Fibroblast of lung (primary cell): ENCODE data around the gene RIPPLY2. TPM values are rescaled to one million over a fixed set of nuclear protein-coding genes. Genes with fewer than 3 reads are reported as not detected.

Source experiments
- DNase-seq, 2 donors: peaks; one replicate each; pipeline versions ENCODE4 v3.0.0 to v3.0.0-alpha.2; 2010; ENCODE audit warnings: low read depth in 2 of 2
- H2AFZ ChIP-seq: 2 replicates; pipeline ENCODE4 v1.5.1; 2012; ENCODE audit warnings: low read length, control low read depth, inconsistent platforms
- H3K27ac ChIP-seq: 2 replicates; pipeline ENCODE4 v1.5.1; 2011; ENCODE audit warnings: low read length, control low read depth; ENCODE audit not compliant: insufficient read depth
- H3K27me3 ChIP-seq: 2 replicates; pipeline ENCODE4 v1.5.1; 2011; ENCODE audit warnings: mild to moderate bottlenecking, low read length; ENCODE audit not compliant: control insufficient read depth, insufficient read depth
- H3K36me3 ChIP-seq: 2 replicates; pipeline ENCODE4 v1.5.1; 2011; ENCODE audit warnings: low read length; ENCODE audit not compliant: control insufficient read depth, insufficient read depth
- H3K4me1 ChIP-seq: 2 replicates; pipeline ENCODE4 v1.5.1; 2011; ENCODE audit warnings: low read length; ENCODE audit not compliant: control insufficient read depth, insufficient read depth; ENCODE audit errors: extremely low read depth
- H3K4me2 ChIP-seq: 2 replicates; pipeline ENCODE4 v1.5.1; 2011; ENCODE audit warnings: low read length, control low read depth; ENCODE audit not compliant: insufficient read depth; ENCODE audit errors: extremely low read depth
- H3K4me3 ChIP-seq, 4 experiments: fragments of 200-600 bp in 1 of 4; sonication (generic) in 1 of 4; replicated peaks in 1 of 4; 2 replicates each; pipeline ENCODE4 v1.5.1; 2011 to 2016; ENCODE audit warnings: low read length in 4 of 4, low read depth in 3 of 4, mild to moderate bottlenecking in 3 of 4, control low read depth in 2 of 4, inconsistent platforms in 1 of 4, mixed read lengths in 1 of 4; ENCODE audit not compliant: insufficient read depth in 1 of 4; ENCODE audit errors: control extremely low read depth in 1 of 4
- H3K79me2 ChIP-seq: 2 replicates; pipeline ENCODE4 v1.5.1; 2012; ENCODE audit warnings: mild to moderate bottlenecking, low read length, inconsistent platforms; ENCODE audit not compliant: control insufficient read depth, insufficient read depth
- H3K9ac ChIP-seq: 2 replicates; pipeline ENCODE4 v1.5.1; 2011; ENCODE audit warnings: mild to moderate bottlenecking, low read length, control low read depth; ENCODE audit not compliant: insufficient read depth
- H3K9me3 ChIP-seq: 2 replicates; pipeline ENCODE4 v1.5.1; 2012; ENCODE audit warnings: low read depth, low read length; ENCODE audit not compliant: control insufficient read depth, insufficient read depth
- H4K20me1 ChIP-seq: 2 replicates; pipeline ENCODE4 v1.5.1; 2011; ENCODE audit warnings: low read length; ENCODE audit not compliant: control insufficient read depth, insufficient read depth; ENCODE audit errors: extremely low read depth
- EZH2 ChIP-seq: IDR thresholded peaks from 2 replicates; pipeline ENCODE4 v1.5.1; 2012; ENCODE audit warnings: low read length, control low read depth, mild to moderate bottlenecking; ENCODE audit errors: missing control alignments
- polyA plus RNA-seq, 2 donors: library from polyadenylated mRNA; depleted of rRNA in 1 of 2; stranded (reverse) in 1 of 2; unstranded in 1 of 2; fragments of >200 nt; gene quantifications; 2 replicates each; pipeline ENCODE4 v1.2.1, GENCODE V29; 2011 to 2012; ENCODE audit warnings: missing spikeins in 1 of 2
- total RNA-seq: library from RNA; depleted of rRNA; stranded (reverse); fragments of >200 nt; gene quantifications from 2 replicates; pipeline ENCODE4 v1.2.1, GENCODE V29; 2014
- TF ChIP-seq, protein P1 (sequence below), 2 donors: IDR thresholded peaks in 1 of 2; conservative IDR thresholded peaks in 1 of 2; 1 replicate in 1 of 2; 2 replicates in 1 of 2; pipeline ENCODE4 v1.5.1; 2011 to 2012; ENCODE audit warnings: low read length in 2 of 2, control low read depth in 1 of 2, inconsistent platforms in 1 of 2, low read depth in 1 of 2, mild to moderate bottlenecking in 1 of 2

RIPPLY2 gene
- total and polyA plus RNA-seq, 2 donors (not counting 1 experiment from before 2014, with no cell fraction given), result not detected

DNA sequence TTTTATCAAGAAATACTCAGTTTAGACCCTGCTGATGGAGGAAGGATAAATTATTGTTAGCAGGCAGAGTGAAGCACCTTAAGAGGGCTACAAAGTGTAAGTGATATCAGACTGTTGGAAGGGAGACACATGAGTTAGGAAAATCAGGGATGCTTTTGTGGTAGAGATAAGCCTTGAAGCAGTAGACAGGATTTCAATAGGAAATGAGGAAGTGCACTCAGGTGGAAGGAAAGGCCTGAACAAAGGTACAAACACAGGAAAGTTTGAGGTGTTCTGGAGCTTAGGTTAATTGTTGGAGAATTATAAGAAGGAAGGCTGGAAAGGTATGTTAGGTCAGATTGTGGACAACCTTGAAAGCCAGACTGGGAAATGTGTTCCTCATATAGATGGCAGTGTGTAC lies 13.9 kb downstream of the RIPPLY2 start:
- Histone ChIP-seq H3K9me3 (no peaks in the 10 kb centered on the region), H3K4me3 (no peak overlapping the region), H3K4me2 (no peak overlapping the region), H2AFZ (no peak overlapping the region), H4K20me1 (no peaks in the 10 kb centered on the region), H3K27ac (peak overlapping the region; percentile 8), H3K27me3 (no peaks in the 10 kb centered on the region), H3K36me3 (no peaks in the 10 kb centered on the region), H3K9ac (no peak overlapping the region), H3K4me1 (peaks cover 2% of the 10 kb centered on the region), H3K79me2 (peaks cover 5% of the 10 kb centered on the region)
- no peak for TF ChIP-seq EZH2
- TF ChIP-seq, protein P1, sequence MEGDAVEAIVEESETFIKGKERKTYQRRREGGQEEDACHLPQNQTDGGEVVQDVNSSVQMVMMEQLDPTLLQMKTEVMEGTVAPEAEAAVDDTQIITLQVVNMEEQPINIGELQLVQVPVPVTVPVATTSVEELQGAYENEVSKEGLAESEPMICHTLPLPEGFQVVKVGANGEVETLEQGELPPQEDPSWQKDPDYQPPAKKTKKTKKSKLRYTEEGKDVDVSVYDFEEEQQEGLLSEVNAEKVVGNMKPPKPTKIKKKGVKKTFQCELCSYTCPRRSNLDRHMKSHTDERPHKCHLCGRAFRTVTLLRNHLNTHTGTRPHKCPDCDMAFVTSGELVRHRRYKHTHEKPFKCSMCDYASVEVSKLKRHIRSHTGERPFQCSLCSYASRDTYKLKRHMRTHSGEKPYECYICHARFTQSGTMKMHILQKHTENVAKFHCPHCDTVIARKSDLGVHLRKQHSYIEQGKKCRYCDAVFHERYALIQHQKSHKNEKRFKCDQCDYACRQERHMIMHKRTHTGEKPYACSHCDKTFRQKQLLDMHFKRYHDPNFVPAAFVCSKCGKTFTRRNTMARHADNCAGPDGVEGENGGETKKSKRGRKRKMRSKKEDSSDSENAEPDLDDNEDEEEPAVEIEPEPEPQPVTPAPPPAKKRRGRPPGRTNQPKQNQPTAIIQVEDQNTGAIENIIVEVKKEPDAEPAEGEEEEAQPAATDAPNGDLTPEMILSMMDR (conservative IDR thresholded peaks at IDR 0.05 in 1 of 2, IDR thresholded peaks at IDR 0.05 in 1 of 2; ENCODE audit: low read depth in 1 of 2, low read length in 2 of 2), result no peak
- no peak for DNase-seq

DNA sequence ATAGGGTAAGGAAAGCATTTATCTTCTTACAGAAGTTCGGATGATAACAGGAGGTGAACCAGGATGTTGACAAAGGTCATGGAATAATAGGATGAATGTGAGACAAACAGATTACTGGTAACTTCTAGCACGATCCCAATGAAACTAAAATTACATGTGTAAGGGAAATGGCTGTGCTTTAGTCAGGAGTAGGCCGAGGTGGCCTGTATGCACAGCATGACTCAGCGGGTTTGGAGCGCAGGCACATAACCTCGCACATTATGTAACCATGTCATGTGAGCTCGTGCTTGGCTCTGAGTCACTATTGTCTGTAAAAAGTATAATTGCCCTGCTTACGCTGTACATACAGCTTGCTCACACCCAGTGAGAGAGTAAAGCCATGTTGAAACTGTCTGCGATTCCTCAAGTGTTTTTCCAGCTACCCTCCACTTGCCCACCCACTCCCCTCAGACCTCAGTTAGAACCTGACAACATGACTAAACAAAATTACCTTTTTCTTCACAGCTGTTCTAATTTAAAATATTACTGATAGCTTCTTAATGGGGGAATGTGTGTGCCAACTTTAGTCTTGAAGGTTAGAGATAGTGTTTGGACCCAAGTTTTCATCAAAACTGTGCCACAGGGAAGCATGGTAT lies 14.5 kb downstream of the RIPPLY2 start:
- peak overlapping the region; percentile 8 for H3K27ac ChIP-seq
- H3K79me2 ChIP-seq, result no peaks in the 10 kb centered on the region
- H3K27me3 ChIP-seq, result no peaks in the 10 kb centered on the region
- no peak overlapping the region for H2AFZ ChIP-seq
- TF ChIP-seq EZH2, result no peak
- TF ChIP-seq, protein P1 (conservative IDR thresholded peaks at IDR 0.05 in 1 of 2, IDR thresholded peaks at IDR 0.05 in 1 of 2; ENCODE audit: low read depth in 1 of 2, low read length in 2 of 2), result no peak
- DNase-seq, result peak; percentile 53 to 96
- H4K20me1 ChIP-seq, result no peaks in the 10 kb centered on the region
- no peak overlapping the region for H3K4me3 ChIP-seq
- H3K9ac ChIP-seq, result no peak overlapping the region
- H3K36me3 ChIP-seq, result no peaks in the 10 kb centered on the region
- no peak overlapping the region for H3K4me2 ChIP-seq
- no peaks in the 10 kb centered on the region for H3K9me3 ChIP-seq
- H3K4me1 ChIP-seq, result peaks cover 2% of the 10 kb centered on the region

DNA sequence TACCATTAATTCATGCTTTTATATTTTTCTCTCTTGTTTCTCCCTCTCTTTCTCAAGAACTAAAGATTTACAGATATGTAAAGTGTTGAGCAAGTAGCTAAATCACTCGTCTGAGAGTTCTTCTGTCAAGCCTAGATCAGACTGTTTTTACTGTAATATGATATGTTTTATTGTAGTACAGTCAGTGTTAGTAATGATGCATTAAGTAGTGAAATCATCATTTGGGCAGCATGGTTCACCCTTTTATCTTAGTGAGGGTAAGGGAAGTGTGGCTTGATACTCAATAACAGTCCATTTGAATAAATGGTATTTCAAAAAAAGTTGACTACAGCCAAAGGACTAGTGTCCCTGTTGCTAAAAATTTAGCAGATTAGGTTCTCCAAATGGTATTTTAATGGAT lies 15.5 kb downstream of the RIPPLY2 start:
- no peak overlapping the region for H3K9ac ChIP-seq
- no peak overlapping the region for H3K4me2 ChIP-seq
- H4K20me1 ChIP-seq, result no peaks in the 10 kb centered on the region
- H3K9me3 ChIP-seq, result no peaks in the 10 kb centered on the region
- no peaks in the 10 kb centered on the region for H3K79me2 ChIP-seq
- no peak overlapping the region for H3K27ac ChIP-seq
- H2AFZ ChIP-seq, result no peak overlapping the region
- TF ChIP-seq, protein P1 (conservative IDR thresholded peaks at IDR 0.05 in 1 of 2, IDR thresholded peaks at IDR 0.05 in 1 of 2; ENCODE audit: low read depth in 1 of 2, low read length in 2 of 2), result no peak
- TF ChIP-seq EZH2, result no peak
- H3K4me1 ChIP-seq, result peaks cover 2% of the 10 kb centered on the region
- H3K27me3 ChIP-seq, result no peaks in the 10 kb centered on the region
- no peak overlapping the region for H3K4me3 ChIP-seq
- peak; percentile 47 to 83 for DNase-seq
- H3K36me3 ChIP-seq, result no peaks in the 10 kb centered on the region
